ENCODE measurements around the gene DNAJB13.

Gene DNAJB13

DNA sequence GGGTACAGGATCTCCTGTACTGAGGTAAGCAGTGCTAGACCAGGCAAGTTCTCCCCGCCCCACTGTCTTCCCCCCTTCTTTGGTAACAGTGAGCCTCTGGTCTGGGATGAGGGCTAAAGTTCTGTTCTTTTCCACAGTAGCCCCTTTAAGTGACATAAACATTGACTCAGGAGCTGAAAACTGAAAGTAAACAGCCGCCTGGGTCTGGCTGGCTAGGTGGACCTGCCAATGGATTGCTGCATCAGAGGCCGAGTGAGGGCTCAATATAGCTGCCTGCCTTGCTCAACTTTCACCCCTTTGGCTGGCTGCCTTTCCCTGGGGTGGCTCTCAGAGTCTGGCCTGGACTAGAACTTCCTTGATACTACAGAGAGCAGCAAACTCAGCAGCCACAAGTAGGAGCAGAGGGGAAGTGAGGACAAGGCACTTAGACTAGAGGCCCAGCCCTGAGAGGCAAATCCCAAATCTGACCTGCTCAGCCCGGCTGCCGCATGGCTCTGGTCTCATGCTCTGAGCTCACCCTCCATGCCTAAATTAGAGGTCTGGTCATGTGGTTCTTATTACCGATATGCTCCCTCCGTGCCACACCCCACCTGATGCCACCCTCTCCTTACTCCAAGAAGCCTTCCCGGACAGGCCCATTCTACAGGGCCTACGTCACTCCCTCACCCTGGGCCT lies 67.6 kb downstream of the DNAJB13 start:
- DNase-seq, result no peak

DNA sequence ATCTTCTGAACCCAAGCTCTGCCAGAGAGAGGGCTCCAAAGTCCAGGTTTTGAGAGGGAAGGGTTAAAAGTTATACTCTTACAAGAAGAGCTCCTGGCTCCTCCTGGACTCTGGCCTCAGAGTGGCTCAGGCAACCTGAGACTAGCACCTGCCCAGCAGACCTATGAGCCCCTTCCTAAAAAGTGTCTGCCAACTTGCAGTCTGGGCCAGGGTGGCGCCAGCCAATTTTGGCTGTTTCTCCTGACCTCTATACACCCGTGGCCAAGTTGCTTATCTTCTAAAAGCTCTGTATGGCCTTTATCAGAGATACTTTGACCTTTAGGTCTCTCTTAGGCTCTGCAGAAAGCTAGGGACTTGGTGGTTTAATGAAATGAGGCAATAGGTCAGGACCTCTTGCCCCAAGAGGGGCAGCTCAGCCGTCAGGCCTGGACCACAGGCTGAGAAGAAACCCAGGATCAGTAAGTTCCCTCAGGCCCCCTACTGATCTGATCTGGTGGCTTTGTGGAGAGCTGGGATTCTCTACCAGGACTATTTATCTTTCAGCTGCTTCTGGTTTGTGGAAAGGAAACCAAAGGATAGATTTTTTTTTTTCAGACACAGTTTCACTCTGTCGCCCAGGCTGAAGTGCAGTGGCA lies 68.4 kb downstream of the DNAJB13 start:
- no peak for DNase-seq

DNA sequence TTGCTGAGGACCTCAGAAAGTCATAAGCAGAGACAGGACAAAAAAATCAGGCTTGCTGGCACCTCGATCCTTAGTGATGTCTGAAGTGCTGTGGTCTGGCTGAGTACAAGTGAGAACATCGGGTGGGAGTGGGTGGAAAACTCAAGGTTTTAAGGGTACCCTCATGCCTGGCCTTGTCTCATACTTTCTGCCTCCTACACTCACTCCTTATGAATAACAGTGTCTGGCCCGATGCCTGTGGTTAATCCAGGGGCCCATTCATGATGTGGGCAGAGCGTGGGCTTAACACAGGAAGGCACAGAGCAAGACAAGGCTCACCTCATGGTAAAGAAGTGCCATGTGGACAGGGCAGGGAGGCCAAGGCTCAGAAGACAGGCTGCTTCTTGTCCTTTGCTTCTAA lies 69.0 kb downstream of the DNAJB13 start:
- DNase-seq, result no peak
